Stimulated activated CD4-positive, alpha-beta T cell treated with anti-CD3 and anti-CD28 coated beads, Interleukin-12 subunit alpha, Interleukin-12 subunit beta, amount 100 ng/mL, for 4 hours (primary cell): ENCODE data around the gene NOP14.
"Not testable (repeated sequence)": the region's sequence is repeated elsewhere in the genome, so short reads cannot be mapped to it uniquely, and the experiment has no call there.

ENCODE experiments used
- DNase-seq: peaks from one replicate; pipeline ENCODE4 v3.0.0-alpha.2; 2020

The NOP14 gene

DNA sequence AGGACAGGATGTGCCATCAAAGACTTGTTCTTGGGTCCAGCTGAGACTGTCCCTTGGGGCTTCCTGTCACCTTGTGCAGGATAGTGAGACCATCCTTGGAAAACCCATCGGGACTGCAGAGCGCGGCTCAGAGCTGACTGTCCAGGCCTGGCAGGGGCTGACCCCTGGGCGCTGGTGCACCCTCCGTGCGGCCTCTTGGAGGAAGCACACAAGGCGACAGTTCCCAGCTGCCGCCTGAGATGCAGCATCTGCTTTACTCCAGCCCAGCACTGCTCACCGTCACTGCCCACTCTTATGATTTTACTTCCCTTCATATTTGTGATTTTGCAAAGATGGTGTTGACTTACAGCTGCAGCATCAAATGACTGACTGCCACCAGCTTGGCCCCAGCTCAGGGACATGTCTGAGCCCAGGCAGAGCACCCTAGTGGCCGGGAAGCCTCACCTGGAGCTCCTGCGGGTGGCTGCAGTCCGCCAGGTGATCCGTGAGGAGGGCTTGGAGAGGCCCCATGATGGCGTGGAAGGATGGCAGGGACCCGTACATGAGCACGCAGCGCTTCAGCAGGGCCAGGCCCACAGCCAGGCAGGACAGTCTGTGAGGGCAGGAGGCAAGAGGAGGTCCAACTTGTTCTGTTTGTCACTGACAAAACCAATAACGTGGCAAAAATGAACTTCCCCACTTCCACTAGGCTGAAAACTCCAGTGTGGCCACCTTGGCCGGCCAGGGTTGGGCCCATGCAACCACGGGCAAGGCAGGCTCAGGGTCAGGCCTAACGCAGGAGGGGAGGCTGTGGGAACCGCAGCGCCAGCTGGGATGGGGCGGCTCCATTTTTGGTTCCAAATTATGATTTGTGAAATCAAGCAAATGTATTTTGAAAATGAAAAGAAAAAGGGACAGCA is 21.8 kb downstream of the NOP14 start:
- no peak for DNase-seq

DNA sequence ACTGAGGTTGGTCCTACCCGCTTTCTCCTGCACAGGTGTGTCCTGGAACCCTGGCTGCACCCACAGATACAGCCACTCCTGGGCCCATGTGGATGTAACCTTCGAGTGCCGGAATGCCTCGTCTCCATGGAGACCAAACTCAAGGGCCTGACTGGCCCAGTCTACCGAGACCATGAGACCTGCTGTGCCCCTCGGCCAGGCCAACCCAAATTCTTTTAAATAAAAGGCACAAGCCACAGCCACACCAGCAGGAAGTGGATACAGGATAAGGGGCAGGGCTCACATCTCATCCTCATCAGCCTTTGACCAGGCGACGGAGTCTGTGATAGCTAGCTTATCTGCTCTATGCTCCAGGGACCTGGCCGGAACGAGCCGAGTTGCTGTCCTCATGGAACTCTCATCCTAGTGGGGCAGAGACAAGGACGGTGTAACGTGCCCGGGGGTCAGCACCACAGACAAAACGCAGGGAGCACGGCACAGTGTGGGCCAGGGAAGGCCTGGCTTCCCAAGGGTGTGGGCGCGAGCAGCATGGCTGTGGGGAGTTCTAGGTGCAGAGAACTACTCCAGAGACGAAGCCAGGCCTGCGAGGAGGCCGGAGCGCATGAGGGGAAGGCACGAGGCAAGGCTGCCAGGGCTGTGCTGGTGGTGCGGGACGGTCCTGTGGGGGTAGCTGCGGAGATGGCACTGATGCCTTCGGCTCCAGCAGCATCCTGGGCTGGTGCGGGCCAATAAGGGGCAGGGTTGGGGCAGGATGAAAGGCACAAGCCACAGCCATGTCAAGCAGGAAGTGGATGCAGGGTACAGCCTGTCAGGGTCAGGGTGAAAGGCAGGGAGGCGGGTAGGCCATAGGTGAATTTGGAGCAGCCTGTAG is 22.7 kb downstream of the NOP14 start:
- no peak for DNase-seq

DNA sequence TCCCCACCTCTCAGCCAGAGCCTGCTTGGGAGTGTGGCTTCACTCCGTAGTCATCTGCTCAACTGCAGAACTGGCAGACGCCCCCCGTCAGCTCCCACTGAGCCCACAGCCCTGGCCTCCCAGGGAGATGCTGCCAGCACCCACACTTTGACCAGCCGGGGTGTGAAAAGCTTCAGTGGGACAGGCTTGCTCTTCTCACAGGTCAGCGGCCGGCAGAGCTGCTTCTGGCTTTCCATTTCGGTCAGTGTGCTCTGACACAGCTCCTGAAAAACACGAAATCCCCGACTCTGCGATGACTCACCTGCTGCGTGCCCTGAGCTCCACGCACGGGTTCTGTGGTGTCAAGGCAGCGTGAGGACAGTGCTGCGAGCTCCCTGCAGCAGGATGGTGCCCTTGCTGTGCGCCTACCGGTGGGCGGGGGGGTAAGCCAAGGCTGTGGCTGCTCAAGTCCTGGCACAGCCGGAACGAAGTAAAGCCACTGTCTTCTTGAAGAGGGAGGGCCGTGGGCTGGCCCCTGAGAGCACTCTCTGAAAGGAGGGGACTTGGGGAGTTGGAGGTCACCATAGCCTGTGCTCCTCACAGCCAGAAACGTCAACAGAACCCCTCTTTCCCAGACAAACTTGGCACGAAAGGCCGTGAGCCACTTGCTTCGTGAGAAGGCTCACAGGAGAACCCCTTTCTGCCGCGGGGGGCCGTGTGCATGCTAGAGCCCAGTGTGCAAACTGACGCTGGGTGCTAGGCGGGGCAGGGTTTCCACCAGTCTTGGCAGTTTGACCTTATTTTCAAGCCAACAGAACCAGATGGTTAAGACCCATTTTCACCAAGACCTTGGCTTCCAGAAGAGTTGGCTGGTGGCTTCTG is 23.6 kb downstream of the NOP14 start:
- DNase-seq = no peak

DNA sequence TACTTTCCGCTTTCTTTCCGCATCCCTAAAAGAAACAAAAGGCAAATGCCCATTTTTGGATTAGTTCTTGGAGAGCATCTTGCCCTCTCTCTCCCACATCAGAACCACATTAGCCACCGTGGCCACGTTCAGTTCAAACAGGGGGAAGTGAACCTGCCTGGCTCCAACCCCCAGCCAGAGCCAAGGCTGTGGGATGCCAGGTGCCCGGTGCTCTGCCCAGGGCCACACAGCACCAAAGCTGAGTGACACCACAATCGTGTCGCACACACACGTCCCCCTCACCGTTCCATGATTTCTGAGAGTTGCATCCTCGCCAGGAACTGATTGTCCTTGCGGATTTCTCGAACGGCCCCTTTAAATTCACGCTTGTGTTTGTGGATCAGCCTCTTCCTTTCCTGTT is 24.3 kb downstream of the NOP14 start:
- no peak for DNase-seq

DNA sequence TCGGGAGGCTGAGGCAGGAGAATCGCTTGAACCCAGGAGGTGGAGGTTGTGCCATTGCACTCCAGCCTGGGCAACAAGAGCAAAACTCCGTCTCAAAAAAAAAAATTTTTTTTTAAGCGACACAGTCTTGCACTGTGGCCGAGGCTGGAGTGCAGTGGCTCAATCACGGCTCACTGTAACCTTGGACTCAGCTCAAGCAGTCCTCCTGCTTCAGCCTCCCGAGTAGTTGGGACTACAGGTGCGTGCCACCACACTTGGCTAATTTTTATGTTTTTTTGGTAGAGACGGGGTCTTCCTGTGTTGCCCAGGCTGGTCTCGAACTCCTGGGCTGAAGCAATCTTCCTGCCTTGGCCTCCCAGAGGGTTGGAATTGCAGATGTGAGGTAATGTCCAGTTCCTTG is 24.8 kb downstream of the NOP14 start:
- not testable (repeated sequence) for DNase-seq

DNA sequence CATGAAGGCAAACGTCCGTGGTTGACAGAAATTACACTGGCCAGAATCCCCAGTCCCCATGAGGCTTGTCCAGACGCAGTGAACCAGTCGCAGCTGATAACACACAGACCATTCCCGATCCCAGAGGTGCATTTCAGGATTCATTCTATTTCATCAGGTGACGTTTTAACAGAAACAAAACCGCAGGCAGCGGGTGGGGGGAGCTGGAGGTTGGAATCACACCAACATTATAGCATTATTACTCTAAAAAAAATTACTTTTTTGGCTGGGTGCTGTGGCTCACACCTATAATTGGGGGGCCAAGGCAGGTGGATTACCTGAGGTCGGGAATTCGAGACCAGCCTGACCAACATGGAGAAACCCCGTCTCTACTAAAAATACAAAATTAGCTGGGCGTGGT is 25.2 kb downstream of the NOP14 start:
- no peak for DNase-seq

DNA sequence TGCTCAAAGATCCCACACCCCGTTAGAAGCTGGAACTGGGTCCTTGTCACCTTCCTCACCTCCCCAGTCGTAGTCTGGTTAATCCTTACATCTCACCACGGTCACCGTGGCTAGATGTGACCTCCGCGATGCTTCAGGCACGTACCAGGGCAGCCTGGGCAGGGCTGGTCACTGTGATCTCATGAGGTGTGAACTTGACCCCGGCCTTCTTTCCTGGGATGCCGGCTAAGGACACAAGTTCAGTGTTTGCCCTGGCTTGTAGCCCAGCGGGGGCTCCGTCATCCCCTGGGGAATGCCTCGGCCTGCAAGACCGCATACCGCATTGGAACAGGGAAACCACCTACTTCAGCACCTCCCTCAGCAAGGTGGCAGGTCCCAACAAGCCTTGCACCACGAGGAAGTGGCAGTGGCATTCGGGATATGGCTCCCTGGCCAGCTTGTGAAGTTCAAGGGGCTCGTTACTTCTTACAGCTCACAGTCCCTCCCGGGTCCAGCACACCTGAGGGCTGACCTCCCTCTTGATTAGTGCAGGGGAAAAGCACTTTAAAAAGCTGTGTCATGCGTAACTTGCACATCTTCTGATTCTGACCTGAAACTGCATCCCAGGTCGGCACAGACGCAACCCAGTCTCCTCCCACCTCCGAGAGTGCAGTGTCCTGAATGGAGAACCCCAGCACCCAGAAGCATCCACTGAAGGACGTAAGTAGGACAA is 25.9 kb downstream of the NOP14 start:
- DNase-seq = no peak

DNA sequence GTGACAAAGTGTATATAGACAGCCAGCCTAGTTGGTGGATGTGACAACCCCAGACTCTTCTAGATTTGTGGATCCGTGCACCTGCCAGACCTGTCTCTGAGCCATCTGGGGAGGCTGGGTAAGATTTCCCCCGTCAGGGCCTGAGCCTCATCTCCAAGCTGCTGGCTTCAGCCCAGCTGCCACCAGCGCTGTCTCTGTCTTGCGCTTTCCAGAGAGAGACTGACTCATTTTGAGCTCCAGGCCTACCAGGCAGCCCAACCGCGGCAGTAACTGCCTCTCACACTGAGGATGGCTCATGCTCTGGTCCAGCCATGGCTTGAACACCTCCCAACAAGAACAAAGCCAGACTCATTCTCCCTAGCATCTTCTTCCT is 26.4 kb downstream of the NOP14 start:
- no peak for DNase-seq

DNA sequence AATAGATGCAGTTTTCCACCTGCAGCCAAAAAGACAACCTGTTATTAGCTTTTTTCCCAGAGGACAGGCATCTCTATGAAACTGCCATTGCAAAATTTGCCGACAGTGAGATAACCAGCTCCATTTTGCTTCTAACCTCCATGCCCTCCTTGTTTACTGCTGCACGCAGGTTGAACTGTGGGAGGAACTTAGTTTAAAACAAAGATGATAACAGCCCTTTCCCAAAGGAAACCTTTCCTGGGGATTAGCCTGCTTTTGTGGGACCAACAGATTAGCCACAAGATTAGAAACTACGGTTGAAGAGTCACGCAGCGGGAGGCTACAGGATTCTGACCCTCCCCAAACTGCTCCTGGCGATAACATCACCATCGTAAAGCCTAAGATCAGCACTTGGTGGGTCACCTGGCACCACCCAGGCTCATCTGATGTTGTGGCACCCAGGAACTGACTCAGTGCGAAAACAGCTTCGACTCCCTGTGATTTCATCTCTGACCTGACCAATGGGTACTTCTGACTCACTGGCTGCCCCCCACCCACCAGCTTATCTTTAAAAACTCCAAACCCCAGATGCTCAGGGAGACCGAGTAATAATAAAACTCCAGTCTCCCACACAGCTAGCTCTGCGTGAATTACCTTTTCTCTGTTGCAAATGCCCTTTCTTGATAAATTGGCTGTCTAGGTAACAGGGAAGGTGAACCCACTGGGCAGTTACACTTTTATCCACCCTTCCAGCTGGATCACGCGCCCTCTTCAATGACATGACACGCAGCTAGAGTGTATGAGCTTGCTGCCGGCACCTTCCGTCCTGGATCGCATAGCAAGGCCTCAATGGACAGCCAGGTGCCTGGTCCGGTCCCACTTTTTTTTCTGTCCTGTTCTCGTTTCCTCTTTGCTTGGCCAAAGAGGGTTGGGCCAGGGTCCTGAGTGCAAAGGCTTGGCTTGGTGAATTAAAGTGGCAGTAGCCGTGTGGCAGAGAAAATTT is 27.2 kb downstream of the NOP14 start:
- peak; percentile 62 for DNase-seq

DNA sequence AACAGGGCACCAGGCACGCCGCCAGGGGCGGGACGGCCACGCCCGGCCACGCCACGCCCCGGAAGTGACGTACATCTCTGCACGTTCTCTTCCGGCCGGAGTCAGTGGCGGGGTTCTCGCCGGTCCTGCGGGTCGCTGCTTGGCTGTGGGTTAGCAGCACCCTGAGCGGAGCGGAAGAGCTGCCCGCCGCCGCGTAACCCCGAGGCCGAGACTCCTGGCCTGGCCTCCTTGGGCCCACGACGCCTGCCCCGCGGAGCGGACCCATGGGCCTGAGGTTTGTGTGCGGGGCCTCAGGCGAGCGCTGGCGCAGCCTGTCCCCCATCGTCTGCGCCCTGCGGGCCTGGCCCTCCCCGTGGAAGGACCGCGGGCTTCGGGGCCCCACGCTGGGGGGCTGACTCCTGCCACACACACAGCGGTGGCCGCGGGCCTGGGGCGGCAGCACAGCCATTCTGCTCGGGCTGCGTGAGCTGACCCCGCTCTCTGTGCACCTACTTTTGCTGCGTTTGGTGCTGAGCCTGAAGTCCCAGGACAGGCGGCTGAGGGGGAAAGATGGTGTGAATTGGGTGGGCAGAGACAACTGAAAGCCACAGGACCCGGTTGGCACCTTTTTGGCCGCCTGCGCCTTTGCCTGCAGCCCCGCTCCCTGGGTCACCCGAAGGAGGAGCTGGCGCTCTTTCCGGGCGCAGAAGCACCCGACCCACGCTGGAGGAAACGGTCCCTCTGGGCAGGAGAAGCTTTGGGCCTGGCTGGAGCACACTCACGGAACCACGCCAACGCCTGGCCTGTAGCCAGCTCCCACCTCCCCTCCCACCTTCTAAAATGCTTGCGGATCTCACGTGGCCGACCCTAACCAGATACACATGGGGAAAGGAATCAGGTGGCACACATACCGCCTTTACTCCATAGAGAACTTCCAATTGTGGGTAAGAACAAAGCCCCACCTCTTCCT is 28.1 kb downstream of the NOP14 start:
- peak; percentile 99 for DNase-seq

DNA sequence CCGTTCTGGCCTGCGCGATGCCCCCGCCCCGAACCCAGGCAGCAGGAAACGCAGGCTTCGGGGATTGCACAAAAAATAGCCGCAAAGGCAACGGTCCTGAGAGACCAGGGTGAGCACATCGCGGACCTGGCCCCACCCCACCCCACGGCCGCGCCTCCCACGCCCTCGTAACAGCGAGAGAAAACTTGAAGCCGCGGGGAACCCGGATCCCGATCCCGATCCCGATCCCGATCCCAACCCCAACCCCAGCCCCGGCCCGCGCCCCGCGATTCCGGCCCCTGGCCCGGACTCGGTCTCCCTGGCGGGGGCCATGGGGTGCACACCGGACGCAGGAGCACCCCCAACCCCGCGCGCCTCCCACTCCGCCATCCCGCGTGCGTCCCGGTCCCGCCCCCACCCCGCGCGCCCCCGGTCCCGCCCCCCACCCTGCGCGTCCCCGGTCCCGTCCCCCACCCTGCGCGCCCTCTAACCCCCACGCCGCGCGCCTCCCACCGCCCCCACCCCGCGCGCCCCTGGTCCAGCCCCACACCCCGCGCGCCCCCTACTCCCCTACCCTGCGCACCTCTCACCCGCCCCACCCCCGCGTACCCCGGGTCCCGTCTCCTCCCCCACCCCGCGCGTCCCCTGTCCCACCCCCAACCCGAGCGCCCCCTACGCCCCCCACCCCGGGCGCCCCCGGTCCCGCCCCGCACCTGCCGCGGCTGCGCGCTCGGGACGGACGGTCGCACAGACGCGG is 29.0 kb downstream of the NOP14 start:
- DNase-seq = peak; percentile 56

DNA sequence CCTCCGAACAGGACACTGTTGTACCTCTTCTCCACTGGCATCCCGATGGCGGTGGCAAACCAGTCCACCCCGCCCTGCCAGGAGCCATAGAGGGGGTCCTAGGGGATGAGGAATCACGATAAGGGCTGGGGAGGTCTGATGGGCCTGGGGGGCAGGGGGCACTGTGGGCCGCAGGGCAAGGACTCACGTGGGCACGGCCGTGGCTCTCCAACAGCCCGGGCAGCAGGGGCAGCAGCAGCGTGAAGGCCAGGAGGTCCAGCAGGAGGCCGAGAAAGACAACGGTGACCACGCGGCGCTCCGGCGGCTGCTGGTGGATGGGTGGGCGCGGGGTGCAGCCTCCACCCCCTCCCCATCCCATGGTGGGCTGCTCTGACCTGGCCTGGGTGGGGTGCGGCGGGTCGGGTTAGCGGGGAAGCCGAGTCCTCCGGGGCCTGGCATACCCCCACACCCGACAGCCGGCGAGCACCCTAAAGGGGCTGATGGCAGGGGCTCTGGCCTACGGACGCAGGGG is 29.6 kb downstream of the NOP14 start:
- no peak for DNase-seq

DNA sequence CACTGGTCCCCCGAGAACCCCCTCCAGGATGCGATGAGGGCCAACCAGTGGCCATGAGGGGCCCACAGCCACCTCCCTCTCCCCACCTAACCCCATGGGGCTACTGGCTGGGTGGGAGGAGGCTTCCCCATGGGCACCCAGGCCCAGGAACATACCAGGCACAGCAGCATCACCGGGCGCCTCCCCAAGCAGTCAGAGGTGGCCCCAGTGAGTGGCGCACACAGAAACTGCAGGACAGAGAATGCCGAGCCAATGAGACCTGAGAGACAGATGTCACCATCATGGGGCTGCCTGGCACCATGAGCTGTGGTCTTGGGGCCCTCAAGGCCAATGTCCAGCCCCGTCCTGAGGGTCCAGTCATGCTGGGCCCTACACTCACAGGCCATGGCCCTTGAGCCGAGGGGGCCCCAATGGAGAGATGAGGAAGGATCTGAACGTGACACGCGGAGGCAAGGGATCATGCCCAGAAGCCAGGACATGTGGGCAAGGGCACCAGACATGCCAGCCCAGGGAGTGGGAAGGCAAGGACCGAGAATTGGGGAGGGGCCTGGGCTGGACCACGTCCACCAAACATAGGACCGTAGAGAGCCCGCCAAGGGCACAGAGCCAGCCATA is 30.1 kb downstream of the NOP14 start:
- DNase-seq = no peak

DNA sequence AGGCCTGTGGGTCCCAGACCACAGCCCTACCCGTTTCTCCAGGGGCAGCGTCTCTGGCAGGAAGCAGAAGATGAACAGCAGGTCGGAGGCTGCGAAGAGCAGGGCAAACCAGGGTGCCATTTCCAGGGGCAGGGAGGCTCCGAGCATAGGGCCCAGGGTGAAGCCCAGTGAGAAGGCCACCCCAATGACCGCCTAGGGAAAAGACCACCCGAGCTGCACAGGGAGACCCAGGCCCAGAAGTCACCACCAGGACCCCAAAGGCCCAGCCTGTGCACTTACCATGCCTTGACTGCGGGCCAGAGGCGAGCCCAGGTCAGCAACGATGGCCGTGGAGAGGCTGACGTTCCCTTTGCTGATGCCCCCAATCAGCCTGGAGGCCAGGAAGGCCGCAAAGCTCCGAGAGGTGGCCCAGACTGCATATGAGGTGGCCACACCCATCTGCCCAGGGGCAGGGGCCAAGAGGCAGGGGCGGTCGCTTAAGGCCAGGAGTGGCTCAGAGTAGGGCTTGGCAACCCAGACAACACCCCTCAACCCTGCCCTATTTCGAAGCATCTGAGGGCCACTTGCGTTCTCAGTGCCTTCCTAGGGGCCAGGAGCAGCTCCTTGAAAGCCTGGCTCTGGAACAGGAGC is 30.8 kb downstream of the NOP14 start:
- no peak for DNase-seq

DNA sequence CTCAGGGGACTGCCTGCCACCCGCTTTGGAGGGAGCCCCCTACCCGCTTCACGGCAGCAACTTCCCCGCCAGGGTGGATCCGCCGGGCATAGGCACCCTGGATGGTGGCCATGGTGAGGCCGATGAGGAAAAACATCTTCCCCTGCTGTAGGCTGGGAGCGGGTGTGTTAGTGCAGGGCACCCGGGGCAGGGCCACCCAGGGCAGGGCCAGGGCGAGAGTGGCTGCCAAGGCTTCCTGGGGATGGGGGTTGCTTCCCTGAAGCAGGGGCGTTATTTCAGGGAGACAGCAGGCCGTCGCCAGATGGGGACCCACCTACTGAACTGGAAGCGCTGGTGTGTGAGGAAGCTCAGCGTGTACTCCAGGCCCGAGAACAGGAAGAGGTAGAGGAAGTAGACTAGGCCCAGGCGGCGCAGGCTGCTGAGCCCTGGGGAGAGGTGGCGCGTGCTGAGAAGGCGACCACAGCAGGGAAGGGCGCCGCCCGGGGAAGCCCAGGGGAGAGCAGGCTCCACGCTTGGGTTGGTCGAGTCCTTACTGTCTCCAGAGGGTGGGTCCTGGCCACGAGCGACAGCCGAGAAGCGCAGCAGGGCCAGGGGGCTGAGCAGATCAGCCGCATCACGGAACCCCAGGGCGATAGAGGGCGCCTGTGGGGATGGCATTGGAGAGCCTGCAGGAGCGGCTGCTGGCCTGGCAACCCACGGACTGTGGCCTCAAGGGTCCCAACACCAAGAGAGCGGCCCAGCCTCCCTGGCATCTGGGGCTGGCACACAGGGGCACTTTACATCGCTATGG is 31.5 kb downstream of the NOP14 start:
- no peak for DNase-seq

DNA sequence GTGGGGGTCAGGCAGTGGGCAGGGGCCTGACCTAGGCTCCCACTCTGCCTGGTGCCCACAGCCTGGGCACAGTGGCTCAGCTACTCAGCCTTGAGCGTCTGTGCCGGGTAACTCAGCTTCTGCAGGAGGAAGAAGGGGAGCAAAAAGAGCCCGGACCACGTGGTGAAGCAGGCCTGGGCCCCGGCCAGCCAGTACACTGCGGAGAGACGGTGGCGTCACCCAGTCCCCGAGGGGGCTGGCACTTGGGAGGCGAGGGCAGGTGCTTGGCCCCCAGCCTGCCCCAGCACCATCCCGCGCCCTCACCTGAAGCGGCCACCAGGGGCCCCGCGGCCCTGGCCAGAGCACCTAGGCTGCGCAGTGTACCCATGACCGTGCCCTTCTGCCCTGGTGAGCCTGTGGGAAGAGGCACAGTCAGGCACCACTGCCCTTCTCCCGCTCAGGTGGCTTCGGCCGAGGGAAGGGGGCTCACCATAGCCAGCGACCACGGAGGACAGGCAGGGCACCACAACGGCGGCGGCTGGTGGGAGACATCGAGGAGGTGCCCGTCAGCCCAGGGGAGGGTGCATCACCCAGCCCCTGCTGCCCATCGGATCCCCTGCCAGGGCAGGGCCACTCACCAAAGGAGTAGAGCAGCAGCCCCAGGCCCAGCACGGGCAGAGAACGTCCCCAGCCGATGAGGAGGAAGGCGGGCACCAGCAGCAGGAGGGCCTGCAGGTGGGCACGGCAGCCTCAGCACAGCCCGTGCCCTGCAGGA is 32.3 kb downstream of the NOP14 start:
- no peak for DNase-seq
